HG03095 (cell line): ENCODE data around the gene SEPHS1.
A peak's percentile ranks its signal among the peaks of the same experiment; 100 is the strongest.

Source experiments
- ATAC-seq: cut with Tn5 transposase; IDR thresholded peaks from one replicate; pipeline ENCODE4 v1.9.1; 2021; ENCODE audit warnings: moderate library complexity; ENCODE audit not compliant: unreplicated experiment

The SEPHS1 gene

GRCh38 chr10:13329565-13329964, 18.5 kb downstream of the SEPHS1 start:
- no peak for ATAC-seq

- ATAC-seq = no peak
Observed at GRCh38 chr10:13328613-13329012, 19.5 kb downstream of the SEPHS1 start.

DNA sequence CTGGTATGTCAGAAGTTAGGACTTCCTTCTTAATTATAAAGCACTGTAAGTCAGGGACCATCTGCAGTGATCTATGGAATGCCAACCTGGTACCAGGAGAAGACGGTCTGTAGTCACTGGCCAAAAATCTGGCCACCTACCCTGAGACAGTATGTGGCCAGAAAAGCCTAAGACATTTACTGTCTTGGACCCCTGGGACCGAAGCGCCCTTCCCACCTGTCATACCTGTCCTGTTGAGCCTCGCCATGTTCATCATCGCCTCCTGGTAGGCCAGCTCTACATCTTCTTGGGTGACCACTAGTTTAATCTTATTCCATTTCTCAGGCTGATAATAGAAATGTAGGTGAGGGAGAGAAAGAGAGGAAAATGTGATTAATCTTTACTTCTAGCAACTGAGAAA, 20.0 kb downstream of the SEPHS1 start:
- ATAC-seq = no peak

- ATAC-seq = no peak
Observed at GRCh38 chr10:13327534-13327933, 20.6 kb downstream of the SEPHS1 start.

DNA sequence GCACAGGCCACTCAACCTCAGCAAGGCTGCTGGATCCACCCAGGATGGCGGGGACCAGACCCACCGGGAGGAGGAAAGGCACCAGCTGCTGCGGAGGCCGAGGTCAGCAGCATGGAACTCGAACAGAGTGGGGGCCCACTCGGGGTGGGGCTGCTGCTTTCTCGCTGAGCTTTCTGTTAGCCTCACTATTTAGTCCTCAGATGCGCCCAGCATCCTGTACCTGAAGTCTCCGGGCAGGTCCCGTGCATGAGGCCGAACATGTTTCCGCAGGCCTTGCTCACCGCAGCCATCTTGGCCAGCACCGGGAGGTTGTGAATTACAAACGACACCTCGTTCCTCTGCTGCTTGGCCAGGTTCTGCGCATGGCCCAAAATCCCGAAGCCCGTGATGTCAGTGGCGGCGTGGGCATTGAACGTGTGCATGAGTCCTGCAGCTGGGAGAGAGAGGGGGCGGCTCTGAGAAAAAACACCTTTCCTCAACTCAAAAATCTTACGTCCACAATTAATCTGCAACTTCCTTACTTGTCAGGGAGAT, 25.4 kb downstream of the SEPHS1 start:
- no peak for ATAC-seq

DNA sequence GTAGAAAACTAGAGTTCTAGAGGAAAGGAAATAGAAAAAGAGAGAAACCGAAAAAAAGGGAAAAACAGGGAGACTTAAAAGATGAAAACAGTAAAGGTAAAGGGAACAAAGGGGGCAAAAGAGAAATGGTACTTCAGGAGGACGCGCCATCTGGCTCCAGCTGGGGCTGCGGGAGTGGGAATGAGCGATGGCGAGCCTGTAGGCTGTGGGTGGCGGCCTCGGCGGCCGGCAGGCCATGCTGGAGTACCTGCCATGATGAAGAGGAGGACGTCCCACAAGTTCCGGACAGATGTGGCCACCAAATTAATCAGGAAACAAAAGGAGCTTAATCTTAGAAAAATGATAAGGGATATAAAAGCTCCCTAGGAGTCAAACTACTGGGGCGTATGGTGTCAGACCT, 26.5 kb downstream of the SEPHS1 start:
- ATAC-seq = no peak

GRCh38 chr10:13319166-13319565, 28.9 kb downstream of the SEPHS1 start:
- ATAC-seq = no peak

DNA sequence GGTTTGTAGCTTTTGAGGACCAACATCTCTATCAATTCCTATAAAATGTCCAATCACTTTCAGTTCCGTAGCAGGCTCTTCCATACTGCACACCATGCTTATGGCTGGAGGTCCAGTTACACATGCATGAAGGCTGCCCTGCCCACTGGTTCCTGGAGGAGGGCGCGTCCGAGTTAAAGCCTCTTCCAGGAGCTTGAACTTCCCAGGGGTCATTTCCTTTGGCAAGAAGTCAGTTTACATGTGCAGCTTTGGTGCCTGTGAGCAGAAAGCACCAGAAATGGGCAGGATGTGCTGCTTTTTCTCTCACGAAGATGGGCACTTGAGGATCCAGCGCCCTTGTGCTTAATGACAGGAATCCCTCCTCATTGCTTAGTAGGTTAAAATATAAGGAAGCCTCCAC, 30.6 kb downstream of the SEPHS1 start:
- ATAC-seq = no peak

- no peak for ATAC-seq
Observed at GRCh38 chr10:13316635-13317311, 31.3 kb downstream of the SEPHS1 start.

DNA sequence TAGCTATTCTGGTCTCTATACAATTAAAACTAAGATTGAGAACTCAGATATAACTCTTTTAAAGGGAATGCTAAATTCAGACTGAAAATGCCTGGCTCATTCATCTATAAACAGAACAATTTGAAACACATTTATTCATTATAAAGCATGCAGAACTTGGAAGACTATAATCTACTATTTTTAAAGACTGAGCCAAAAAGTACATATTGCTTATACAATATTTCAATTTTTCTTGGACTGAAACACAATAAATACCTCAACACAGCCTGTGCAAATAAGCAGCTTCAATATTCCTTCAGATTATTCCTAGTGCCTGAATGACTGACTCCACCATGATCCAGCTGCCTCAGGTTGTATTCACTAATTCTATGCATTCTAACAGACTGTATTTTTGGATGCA, 32.7 kb downstream of the SEPHS1 start:
- no peak for ATAC-seq

GRCh38 chr10:13311177-13311575, 36.9 kb downstream of the SEPHS1 start:
- ATAC-seq = no peak

DNA sequence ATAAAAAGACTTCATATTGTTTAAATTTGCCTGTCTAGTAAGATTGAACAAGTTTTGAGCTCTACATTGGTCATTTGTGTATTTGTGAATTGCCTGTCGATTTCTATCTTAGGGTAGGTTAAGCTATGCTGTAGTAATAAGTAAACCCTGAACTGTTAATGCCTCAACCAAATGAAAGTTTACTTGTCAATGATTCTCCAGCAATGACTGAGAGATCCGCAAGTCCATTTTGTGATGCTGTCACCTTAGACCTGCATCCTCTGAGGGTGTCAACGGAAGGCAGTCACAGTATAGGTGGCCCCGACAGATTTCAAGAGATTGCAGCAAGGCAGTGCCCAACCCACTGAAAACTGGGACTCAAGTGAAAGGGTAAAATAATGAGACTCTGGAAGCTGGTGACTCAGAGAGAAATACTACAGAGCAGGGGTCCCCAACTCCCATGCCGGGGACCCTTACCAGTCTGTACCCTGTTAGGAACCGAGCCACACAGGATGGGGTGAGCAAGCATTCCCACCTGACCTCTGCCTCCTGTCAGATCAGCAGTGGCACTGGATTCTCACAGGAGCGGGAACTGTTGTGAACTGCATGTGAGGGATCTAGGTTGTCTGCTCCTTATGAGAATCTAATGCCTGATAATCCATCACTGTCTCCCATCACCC, 37.4 kb downstream of the SEPHS1 start:
- no peak for ATAC-seq

- no peak for ATAC-seq
Observed at GRCh38 chr10:13309792-13310191, 38.3 kb downstream of the SEPHS1 start.

DNA sequence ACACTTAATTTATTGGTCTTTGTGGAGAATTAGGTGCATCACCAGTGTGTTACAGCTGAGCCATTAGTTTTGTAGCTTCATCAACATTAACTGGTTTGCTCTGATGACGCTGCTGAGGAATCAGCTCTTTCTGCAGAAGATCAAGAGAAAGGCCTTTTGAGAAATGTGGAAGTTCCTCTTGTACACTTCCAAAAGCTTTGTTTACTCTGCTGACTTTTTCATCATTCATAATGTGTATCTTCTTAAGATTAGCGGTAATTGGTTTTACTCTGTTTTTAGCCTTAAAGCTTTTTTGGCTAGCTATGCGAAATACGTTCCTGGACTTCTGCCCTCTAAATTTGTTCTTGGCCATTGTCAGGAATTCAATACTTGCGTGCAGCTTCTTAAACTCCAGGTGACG, 40.0 kb downstream of the SEPHS1 start:
- ATAC-seq = no peak

GRCh38 chr10:13306103-13306502, 42.0 kb downstream of the SEPHS1 start:
- ATAC-seq = no peak

DNA sequence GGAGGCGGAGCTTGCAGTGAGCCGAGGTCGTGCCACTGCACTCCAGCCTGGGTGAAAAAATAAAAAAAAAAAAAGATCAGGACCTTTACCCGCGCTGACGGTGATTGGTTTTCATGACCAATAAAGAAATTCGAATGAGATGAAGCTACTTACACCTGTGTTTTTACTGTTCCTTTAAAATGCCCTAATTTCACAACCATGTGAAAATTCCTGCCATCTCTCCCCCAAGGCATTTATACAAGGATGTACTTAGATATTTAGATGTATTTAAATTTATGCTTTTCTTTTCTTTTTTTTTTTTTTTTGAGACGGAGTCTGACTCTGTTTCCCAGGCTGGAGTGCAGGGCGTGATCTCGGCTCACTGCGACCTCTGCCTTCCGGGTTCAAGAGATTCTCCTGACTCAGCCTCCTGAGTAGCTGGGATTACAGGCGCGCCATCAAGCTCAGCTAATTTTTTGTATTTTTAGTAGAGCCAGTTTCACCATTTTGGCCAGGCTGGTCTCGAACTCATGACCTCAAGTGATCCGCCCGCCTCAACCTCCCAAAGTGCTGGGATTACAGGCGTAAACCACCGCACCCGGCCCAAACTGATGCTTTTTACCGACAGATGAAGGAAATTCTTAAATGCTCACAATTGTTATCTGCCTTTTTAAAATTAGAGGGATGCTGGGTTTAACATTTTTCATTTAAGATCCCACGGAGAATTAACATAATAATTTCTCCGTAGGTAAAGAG, 45.1 kb downstream of the SEPHS1 start:
- no peak for ATAC-seq

DNA sequence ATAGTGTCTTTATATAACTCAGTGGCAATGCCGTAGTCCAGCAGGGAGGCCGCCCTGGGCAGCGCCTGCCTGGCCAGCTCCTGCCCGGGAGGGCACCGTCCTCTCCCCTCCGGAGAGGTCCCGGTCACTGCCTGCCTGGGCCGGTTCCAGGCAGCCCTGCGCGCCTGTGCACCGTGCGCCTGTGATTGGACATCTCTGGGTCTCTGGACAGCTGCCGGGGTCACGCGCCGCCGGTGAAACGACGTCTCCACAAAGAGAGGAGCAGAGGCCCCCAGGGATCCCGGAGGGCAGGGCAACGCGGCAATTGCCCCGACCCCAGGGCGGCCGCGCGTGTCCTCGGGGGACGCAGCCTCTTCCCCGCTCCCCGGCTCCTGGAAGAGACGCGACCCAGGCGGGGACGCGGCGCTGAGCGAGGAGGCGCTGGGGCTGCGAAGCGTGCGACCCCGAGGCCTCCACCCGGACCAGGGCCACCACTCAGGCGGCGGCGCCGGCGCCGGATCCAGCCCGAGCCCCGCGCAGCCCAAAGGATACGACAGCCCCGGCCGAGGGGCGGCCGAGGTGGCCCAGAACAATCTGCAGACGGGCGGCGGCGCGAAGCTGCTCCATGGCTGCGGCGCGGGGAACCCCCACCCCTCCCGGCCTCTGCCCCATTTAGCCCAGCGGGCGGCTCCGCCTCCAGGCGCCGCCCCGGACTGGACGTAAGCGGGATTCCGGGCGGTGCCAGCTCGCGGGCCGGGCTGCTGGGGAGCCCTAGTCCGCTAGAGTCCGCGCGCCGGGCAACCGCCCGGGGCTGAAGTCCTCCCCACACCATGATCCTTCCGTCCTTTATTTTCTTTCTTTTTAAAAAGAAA, 48.4 kb downstream of the SEPHS1 start, which contains the start of gene PHYH:
PHYH (minus strand) TSS at position 628 of the 851 bp plus-strand sequence; CDS start at position 606, 22 bp downstream.
- peak; percentile 59 for ATAC-seq

DNA sequence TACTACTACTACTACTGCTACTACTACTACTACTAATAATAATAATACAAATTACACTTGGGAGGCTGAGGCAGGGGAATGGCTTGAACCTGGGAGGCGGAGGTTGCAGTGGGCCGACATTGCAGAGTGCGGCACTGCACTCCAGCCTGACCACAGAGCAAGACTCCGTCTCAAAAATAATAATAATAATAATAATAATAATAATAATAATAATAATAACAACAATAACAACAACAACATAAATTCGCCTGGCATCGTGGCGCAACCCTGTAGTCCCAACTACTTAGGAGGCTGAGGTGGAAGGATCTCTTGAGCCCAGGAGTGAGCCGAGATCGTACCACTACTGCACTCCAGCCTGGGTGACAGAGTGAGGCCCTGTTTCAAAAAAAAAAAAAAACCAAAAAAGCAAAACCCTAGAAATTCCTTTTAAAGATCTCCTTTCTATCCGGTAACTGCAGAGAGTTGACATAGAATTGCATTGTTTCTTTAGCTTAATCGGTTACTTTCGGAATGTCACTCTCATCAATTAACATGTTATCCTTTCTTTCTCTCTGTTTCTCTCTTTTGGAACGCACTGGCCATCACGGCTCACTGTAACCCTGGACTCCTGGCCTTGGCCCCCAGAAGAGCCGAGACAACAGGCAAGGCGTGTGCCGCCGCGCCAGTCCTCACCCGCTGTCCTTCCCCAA, 49.2 kb downstream of the SEPHS1 start:
- ATAC-seq = no peak

DNA sequence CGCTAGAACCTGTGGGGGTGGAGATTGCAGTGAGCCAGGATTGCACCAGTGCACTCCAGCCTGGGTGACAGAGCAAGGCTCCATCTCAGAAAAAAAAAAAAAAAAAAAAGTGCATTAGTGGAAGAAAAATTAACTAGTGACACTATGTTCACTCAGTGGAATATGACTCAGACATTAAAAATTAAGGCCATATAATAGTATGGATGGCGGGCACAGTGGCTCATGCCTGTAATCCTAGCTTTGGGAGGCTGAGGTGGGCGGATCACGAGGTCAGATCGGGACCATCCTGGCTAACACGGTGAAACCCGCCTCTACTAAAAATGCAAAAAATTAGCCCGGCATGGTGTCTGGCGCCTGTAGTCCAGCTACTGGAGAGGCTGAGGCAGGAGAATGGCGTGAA, 51.6 kb downstream of the SEPHS1 start:
- no peak for ATAC-seq

DNA sequence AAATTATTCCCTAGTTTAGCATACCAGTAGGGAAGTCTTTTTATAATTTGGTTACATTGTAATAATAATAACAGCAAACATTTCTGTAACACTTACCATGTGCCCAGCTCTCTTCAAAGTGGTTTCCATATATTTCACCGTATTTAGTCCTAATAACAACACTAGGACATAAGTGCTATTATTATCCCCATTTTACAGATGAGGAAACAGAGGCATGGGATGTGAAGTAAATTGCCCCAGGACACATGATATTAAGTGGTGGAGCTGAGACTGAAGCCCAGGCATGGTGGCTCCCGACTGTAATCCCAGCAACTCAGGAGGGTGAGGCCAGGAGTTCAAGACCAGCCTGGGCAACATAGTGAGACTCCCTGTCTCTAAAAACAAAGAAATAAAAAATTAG, 53.3 kb downstream of the SEPHS1 start:
- ATAC-seq = no peak
